Jurkat, Clone E6-1 (cell line): ENCODE results near the gene JMJD6.
"Not testable (repeated sequence)": the region's sequence is repeated elsewhere in the genome, so short reads cannot be mapped to it uniquely, and the experiment has no call there.

Experiments used
- DNase-seq: peaks from one replicate; pipeline ENCODE4 v3.0.0-alpha.2; 2011; ENCODE audit warnings: low read depth, low spot score
- H3K4me3 ChIP-seq: 2 replicates; pipeline ENCODE4 v1.5.1; 2011; ENCODE audit warnings: mild to moderate bottlenecking, low read length, control low read depth, moderate library complexity

The JMJD6 gene

GRCh38 chr17:76722279-76722678, 4.1 kb downstream of the JMJD6 start:
- no peak overlapping the region for H3K4me3 ChIP-seq

GRCh38 chr17:76721463-76721862, 4.9 kb downstream of the JMJD6 start:
- no peak overlapping the region for H3K4me3 ChIP-seq
- no peak for DNase-seq

More at GRCh38 chr17:76722279-76722678, 4.1 kb downstream of the JMJD6 start:
- DNase-seq = no peak

- H3K4me3 ChIP-seq = no peak overlapping the region
- no peak for DNase-seq
These were observed 5.5 kb downstream of the JMJD6 start for GRCh38 chr17:76720941-76721340.

GRCh38 chr17:76720211-76720610, 6.2 kb downstream of the JMJD6 start:
- H3K4me3 ChIP-seq = no peak overlapping the region
- DNase-seq = no peak

GRCh38 chr17:76718516-76718915, 7.9 kb downstream of the JMJD6 start:
- DNase-seq = no peak
- no peak overlapping the region for H3K4me3 ChIP-seq

GRCh38 chr17:76716839-76717215, 9.6 kb downstream of the JMJD6 start:
- DNase-seq = no peak
- peak overlapping the region; percentile 39 for H3K4me3 ChIP-seq

GRCh38 chr17:76716146-76716838, 10.1 kb downstream of the JMJD6 start:
- DNase-seq = peak; percentile 97

GRCh38 chr17:76715496-76715830, 10.9 kb downstream of the JMJD6 start:
- H3K4me3 ChIP-seq = peak overlapping the region; percentile 18; the same call in 1 of the 2 replicates
- no peak for DNase-seq

More at GRCh38 chr17:76716146-76716838, 10.1 kb downstream of the JMJD6 start:
- peak overlapping the region; percentile 39 for H3K4me3 ChIP-seq

GRCh38 chr17:76714822-76715495, 11.4 kb downstream of the JMJD6 start:
- no peak for DNase-seq
- H3K4me3 ChIP-seq = peak overlapping the region; percentile 18; the same call in 1 of the 2 replicates

- no peak for DNase-seq
- H3K4me3 ChIP-seq = no peak overlapping the region
These were observed 12.1 kb downstream of the JMJD6 start for GRCh38 chr17:76714336-76714735.

- H3K4me3 ChIP-seq = no peak overlapping the region
- no peak for DNase-seq
These were observed 12.6 kb downstream of the JMJD6 start for GRCh38 chr17:76713765-76714164.

GRCh38 chr17:76712321-76712720, 14.1 kb downstream of the JMJD6 start:
- H3K4me3 ChIP-seq, DNase-seq: not testable (repeated sequence)

- peak within 1 kb of the TSS; percentile 49 for H3K4me3 ChIP-seq
- no peak for DNase-seq
These were observed 15.4 kb downstream of the JMJD6 start, which contains the start of gene MXRA7 for GRCh38 chr17:76710863-76711611. MXRA7 (minus strand) TSS chr17:76710965; CDS start chr17:76710946, 19 bp downstream.

GRCh38 chr17:76709951-76710862, 16.2 kb downstream of the JMJD6 start:
- DNase-seq = not testable (repeated sequence)
- H3K4me3 ChIP-seq = peak overlapping the region; percentile 49

- no peak for DNase-seq
- no peak overlapping the region for H3K4me3 ChIP-seq
These were observed 17.1 kb downstream of the JMJD6 start for GRCh38 chr17:76709077-76709950.

- no peak for DNase-seq
- H3K4me3 ChIP-seq = no peak overlapping the region
These were observed 18.2 kb downstream of the JMJD6 start for GRCh38 chr17:76707985-76708807.

GRCh38 chr17:76706817-76707216, 19.6 kb downstream of the JMJD6 start:
- DNase-seq = no peak
- H3K4me3 ChIP-seq = no peak overlapping the region
